Activated CD4-positive, alpha-beta T cell treated with anti-CD3 and anti-CD28 coated beads, Interleukin-2, Interleukin-4, amounts not matched to agents 100 ng/mL and 50 ng/mL, durations not matched to agents 16 hours and 8 hours (primary cell): Measurements from ENCODE around the gene OR5D14.

Experiments
- DNase-seq: peaks from one replicate; pipeline ENCODE4 v3.0.0-alpha.2; 2020; ENCODE audit warnings: low spot score

Gene OR5D14

DNA sequence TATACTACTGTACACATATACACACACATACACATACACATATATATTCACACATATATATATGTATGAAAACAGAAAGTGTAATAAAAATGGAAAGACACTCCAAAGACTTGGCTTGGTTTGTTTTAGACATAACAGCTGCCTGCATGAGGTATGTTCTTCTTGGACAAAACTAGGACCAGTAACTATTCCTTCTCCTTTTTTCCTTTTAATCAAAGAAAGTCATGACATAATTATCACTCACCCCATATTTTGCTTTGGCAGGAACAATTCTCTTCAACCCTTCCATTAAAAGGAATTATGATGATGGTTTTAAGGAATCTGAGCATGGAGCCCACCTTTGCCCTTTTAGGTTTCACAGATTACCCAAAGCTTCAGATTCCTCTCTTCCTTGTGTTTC lies at the start of gene OR5D14:
OR5D14 (plus strand) TSS at position 301 of the 400 bp plus-strand sequence; CDS start at position 301, 0 bp downstream.
- no peak for DNase-seq

DNA sequence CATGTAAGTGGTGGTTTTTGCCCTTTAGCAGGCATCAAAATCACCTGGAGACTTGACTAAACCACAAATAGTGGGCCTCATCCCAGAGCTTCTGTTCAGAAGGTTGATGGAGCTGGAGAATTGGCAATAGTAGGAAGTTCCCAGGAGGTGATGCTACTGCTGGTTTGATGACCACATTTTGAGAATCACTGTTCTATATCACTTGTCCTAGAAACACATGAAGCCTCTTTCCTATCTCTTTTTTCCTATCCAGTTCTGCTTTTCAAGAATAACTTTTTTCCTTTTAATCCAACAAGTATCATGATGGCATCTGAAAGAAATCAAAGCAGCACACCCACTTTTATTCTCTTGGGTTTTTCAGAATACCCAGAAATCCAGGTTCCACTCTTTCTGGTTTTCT lies 22.2 kb upstream of the OR5D14 start, which contains the start of gene OR5D13:
OR5D13 (plus strand) TSS at position 301 of the 400 bp plus-strand sequence; CDS start at position 301, 0 bp downstream.
- no peak for DNase-seq

DNA sequence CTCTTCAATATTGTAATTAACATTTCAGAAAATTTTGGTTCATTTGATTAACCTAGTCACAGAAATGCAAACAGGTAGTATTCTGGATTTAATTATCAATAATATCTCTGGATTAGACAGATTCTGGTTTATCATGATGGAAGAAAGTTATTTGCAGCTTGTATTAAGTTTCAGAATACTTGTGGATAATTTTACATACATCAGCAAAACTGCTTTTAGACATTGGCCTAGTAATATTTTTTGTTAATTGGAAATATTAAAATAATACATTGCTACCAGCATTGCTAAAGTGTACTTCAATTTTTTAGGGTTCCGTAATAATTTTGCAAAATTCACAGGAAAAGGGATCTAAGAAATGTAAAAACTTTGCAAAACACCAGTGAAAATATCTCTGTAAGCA lies 3.8 kb upstream of the OR5D14 start:
- no peak for DNase-seq

DNA sequence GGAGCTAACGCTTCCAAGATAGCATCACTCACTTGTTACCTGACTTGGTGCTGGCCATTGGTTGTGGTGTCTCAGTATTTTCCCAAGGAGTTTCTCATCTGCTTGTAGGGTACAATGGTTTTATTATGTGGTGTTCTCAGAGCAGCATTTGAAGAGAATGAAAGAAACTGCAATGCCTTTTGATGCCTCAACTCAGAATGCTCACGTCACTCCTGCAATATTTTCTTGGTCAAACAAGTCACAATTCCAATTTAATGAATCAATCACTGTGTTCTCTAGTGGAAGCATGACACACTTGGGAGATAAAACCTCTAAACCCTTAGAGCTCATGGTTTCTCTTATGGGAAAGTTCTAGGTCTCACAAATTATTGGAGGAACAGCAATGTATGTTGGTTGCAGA lies 2.0 kb upstream of the OR5D14 start:
- no peak for DNase-seq

DNA sequence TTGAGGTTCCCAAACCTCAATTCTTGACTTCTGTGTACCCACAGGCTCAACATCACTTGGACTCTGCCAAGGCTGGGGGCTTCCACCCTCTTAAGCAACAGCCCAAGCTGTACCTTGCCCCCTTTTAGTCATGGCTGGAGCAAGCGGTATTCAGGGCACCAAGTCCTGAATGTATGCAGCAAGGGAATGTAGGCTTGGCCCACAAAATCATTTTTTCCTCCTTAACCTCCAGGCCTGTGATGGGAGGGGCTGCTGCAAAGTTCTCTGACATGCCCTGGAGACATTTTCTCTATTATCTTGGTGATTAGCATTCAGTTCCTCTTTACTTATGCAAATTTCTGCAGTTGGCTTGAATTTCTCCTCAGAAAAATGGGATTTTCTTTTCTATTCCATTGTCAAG lies 10.9 kb downstream of the OR5D14 start:
- no peak for DNase-seq

- DNase-seq, result no peak
These were observed 15.7 kb downstream of the OR5D14 start, which contains the start of gene OR5L1 for GRCh38 chr11:55811067-55811466. Gene OR5L1, plus strand, starts transcription at chr11:55811367. Its CDS starts 100 bp downstream, at chr11:55811467.

DNA sequence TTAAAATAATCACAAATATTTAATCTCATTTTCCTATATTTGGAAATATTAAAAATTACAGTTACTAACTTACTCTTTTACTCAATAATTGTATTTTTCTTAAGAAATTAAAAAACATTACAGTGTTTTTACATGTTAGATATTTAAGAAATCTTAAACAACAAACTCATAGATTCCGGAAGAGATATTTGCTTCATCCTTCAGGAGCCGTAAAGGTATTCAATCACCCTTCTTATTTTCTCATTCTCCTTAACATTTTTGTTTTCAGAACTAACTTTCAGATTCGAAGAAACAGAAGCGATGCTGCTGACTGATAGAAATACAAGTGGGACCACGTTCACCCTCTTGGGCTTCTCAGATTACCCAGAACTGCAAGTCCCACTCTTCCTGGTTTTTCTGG lies 24.0 kb downstream of the OR5D14 start, which contains the start of gene OR5D18:
OR5D18 (plus strand) TSS at position 301 of the 400 bp plus-strand sequence; CDS start at position 301, 0 bp downstream.
- no peak for DNase-seq

DNA sequence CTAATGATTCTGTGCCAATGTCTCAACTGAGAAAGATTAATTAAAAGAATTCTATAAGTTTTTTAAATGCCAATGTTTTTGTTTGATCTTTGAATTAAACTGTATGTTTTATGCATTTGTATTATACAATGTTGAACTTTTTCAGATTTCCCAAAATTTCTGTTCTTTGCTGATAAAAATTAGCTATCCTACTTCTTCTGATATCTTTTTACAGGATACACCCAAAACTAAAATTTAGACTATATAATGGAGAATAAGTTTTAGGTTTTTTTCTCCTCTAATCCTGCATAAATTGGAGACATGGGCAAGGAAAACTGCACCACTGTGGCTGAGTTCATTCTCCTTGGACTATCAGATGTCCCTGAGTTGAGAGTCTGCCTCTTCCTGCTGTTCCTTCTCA lies 31.6 kb downstream of the OR5D14 start, which contains the start of gene OR5L2:
OR5L2 (plus strand) TSS at position 301 of the 400 bp plus-strand sequence; CDS start at position 301, 0 bp downstream.
- no peak for DNase-seq

DNA sequence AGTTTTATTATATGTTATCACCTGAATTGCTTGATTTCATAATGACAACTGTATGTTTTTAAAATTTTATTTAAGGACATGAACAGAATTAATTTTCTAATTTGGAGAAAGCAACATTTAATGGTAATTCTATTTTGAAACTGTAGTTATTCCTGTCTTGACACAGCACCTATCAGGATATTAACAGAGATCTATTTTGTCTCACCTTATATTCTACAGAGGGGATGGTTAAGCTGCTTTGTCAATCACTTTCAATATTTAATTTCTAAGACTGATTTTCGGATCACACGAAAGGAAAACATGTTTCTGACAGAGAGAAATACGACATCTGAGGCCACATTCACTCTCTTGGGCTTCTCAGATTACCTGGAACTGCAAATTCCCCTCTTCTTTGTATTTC lies 43.1 kb downstream of the OR5D14 start, which contains the start of gene OR5D16:
OR5D16 (plus strand) TSS at position 301 of the 400 bp plus-strand sequence; CDS start at position 301, 0 bp downstream.
- no peak for DNase-seq
